ENCODE results near the gene CCT6A.
"Not testable (repeated sequence)": the region's sequence is repeated elsewhere in the genome, so short reads cannot be mapped to it uniquely, and the experiment has no call there.

The CCT6A gene

DNA sequence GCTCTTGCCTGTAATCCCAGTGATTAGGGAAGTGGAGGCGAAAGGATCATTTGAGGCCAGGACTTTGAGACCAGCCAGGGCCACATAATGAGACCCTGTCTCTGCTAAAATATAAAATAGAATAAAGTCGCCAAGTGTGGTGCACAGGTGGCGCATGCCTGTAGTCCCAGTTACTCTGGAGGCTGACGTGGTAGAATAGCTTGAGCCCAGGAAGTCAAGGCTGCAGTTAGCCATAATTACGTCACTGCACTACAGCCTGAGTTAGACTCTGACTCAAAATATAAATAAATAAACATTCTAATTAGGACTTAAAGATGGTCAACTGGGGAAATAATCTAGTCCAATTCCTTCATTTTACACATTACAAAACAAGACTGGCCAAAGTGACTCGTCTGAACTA lies 53.9 kb downstream of the CCT6A start:
- no peak for DNase-seq

DNA sequence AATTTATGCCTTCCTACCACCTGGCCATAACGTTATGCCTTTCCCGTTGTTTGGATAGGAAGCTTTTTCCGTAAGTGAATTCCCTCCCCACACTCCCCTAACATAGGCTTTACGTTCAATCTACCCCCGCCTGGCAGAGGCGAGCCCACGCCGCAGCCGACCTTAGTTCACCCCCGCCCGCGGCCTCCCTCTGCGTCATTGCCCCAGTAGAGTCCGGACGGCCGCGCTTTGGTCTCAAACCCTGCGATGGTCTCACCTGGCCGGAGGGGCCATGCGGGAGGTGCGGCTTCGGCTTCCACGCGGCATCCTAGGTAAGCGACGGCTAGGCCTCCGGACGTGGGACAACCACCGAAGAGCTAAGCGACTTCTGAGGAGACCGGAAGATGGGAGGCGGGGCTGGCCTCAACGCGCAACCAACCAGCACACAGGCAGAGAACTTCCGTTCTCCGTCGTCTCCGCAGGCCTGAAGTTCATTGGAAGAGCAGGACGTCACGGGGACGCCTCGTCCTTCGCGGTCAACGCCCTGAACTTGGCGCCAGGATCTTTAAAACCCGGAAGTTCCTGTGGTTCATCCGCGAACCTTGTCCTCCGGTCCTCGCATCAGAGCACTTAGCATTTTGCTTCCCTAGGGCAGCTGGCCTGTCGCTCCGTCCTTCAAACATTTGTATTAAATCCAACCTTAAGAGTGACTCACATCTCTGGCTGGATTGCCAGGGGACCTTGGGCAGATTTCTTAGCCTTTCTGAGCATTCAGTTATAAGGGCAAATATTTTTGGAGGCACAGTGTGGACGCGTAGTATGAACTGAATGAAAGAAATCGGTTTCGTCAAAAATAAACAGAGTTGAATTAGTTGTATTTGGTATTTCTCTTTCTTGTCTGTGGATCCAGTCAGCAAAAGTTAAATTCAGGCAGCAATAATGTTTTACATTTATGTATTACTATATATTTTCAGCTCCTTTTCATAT lies 54.8 kb downstream of the CCT6A start, which contains the start of gene CHCHD2:
CHCHD2 (minus strand) TSS at position 369 of the 966 bp plus-strand sequence; CDS start at position 306, 63 bp downstream.
- peak; percentile 94 for DNase-seq

DNA sequence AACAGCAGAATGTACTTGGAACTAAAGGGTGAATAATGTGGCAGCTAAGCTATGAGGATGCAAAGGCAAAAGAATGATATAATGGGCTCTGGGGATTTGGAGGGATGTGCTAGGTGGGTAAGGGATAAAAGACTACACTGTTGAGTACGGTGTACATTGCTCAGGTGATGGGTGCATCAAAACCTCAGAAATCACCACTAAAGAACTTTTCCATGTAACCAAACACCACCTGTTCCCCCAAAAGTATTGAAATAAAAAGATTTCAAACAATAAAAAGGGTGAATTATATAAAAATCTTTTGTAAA lies 56.3 kb downstream of the CCT6A start:
- DNase-seq, result no peak

DNA sequence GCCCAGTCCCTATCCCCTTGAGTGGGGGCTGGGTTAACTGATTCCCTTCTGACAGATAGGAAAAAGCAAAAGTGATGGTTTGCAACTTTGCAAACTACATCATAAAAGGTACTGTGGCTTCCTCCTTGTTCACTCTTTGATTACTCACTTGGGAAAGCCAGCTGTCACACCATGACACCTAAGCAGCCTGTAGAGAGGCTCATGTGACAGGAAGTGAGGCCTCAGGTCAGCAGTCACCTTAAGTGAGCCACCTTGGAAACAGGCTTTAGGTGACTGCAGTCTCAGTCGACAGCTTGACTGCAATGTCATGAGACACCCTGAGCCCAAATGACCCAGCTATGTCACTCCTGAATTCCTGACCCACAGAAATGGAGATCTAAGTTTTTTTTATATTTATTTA lies 59.0 kb downstream of the CCT6A start:
- no peak for DNase-seq

DNA sequence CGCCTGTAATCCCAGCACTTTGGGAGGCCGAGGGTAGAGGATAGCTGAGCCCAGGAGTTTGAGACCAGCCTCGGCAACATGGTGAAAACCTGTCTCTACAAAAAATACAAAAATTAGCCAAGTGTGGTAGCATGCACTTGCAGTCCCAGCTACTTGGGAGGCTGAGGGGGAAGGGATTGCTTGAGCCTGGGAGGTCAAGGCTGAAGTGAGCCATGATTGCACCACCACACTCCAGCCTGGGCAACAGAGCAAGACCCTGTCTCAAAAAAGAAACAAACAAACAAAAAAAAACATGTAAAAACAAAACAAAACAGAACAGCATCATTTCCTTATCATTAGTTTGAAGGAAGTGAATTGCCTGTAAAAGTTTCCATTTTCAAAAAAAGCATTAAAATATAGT lies 60.7 kb downstream of the CCT6A start:
- DNase-seq, result not testable (repeated sequence)

All from CD4-positive, alpha-beta T cell treated with Interleukin-17A for 4 hours (primary cell).